ENCODE results near the gene ASB1.

The ASB1 gene

GRCh38 chr2:238498691-238499295 is 72.1 kb downstream of the ASB1 start:
- Histone ChIP-seq H3K27me3 (ENCODE audit: insufficient read depth, poor library complexity, severe bottlenecking) (no peaks in the 10 kb centered on the region), H3K4me3 (replicated peaks; ENCODE audit: insufficient read depth, low read length) (no peak overlapping the region), H3K27ac (replicated peaks) (no peak overlapping the region)
- no peak for DNase-seq (ENCODE audit: low read depth in 1 of 2, low spot score in 1 of 2)
- no peak for TF ChIP-seq GABPA (IDR thresholded peaks at IDR 0.05; ENCODE audit: low read depth)
- TF ChIP-seq REST (IDR thresholded peaks at IDR 0.05; ENCODE audit: insufficient replicate concordance, low read depth): no peak
- no peak for TF ChIP-seq CTCF (IDR thresholded peaks at IDR 0.05; ENCODE audit: insufficient read depth, low read length)
- TF ChIP-seq POLR2AphosphoS5 (IDR thresholded peaks at IDR 0.05; ENCODE audit: low read depth): no peak

GRCh38 chr2:238499731-238500580 is 73.2 kb downstream of the ASB1 start:
- no peak for DNase-seq (ENCODE audit: low read depth in 1 of 2, low spot score in 1 of 2)
- TF ChIP-seq REST (IDR thresholded peaks at IDR 0.05; ENCODE audit: insufficient replicate concordance, low read depth) (no peak), GABPA (IDR thresholded peaks at IDR 0.05; ENCODE audit: low read depth) (no peak), SPI1 (IDR thresholded peaks at IDR 0.05; ENCODE audit: borderline replicate concordance, low read depth) (no peak), CTCF (IDR thresholded peaks at IDR 0.05; ENCODE audit: insufficient read depth, low read length) (no peak), POLR2AphosphoS5 (IDR thresholded peaks at IDR 0.05; ENCODE audit: low read depth) (no peak)
- H3K27ac ChIP-seq (replicated peaks): no peak overlapping the region
- H3K27me3 ChIP-seq (ENCODE audit: insufficient read depth, poor library complexity, severe bottlenecking): no peaks in the 10 kb centered on the region
- no peak overlapping the region for H3K4me3 ChIP-seq (replicated peaks; ENCODE audit: insufficient read depth, low read length)

GRCh38 chr2:238501311-238501710 is 74.6 kb downstream of the ASB1 start:
- no peak overlapping the region for H3K4me3 ChIP-seq (replicated peaks; ENCODE audit: insufficient read depth, low read length)
- no peak for DNase-seq (ENCODE audit: low read depth in 1 of 2, low spot score in 1 of 2)
- H3K27ac ChIP-seq (replicated peaks): no peak overlapping the region
- H3K27me3 ChIP-seq (ENCODE audit: insufficient read depth, poor library complexity, severe bottlenecking): no peaks in the 10 kb centered on the region
- TF ChIP-seq GABPA (IDR thresholded peaks at IDR 0.05; ENCODE audit: low read depth): no peak
- TF ChIP-seq REST (IDR thresholded peaks at IDR 0.05; ENCODE audit: insufficient replicate concordance, low read depth): no peak
- TF ChIP-seq POLR2AphosphoS5 (IDR thresholded peaks at IDR 0.05; ENCODE audit: low read depth): no peak
- TF ChIP-seq CTCF (IDR thresholded peaks at IDR 0.05; ENCODE audit: insufficient read depth, low read length): no peak
- TF ChIP-seq SPI1 (IDR thresholded peaks at IDR 0.05; ENCODE audit: borderline replicate concordance, low read depth): no peak

All from HL-60 (cell line).